ENCODE results near the gene SKAP2. TPM values are rescaled to one million over a fixed set of nuclear protein-coding genes. Genes with fewer than 3 reads are reported as not detected.
A peak's percentile ranks its signal among the peaks of the same experiment; 100 is the strongest.

Gene SKAP2
- total RNA-seq, 1 experiment from 2014 or later: 3.2 TPM

- no peak overlapping the region for H2AFZ ChIP-seq (ENCODE audit: low read length)
- H3K27ac Mint-ChIP-seq: no peak overlapping the region
- TF ChIP-seq CTCF (conservative IDR thresholded peaks at IDR 0.05): no peak
- H3K79me2 ChIP-seq (ENCODE audit: insufficient read depth, low read length): no peaks in the 10 kb centered on the region
- no peak overlapping the region for H2AK5ac ChIP-seq (ENCODE audit: insufficient read length, low read length)
- no peaks in the 10 kb centered on the region for H4K20me1 ChIP-seq (ENCODE audit: control insufficient read depth, insufficient read depth, insufficient read length)
- no peak overlapping the region for H2BK5ac ChIP-seq (ENCODE audit: insufficient read length, low read length)
- H3K27ac ChIP-seq (ENCODE audit: insufficient read length, low read depth, low read length): no peak overlapping the region
- peak; percentile 51 for DNase-seq
- H3K4me2 ChIP-seq (ENCODE audit: insufficient read depth, insufficient read length, low read length): no peak overlapping the region
- no peak overlapping the region for H3K56ac ChIP-seq (ENCODE audit: insufficient read length, low read depth, low read length)
- no peak overlapping the region for H2BK20ac ChIP-seq (ENCODE audit: low read depth, low read length, poor library complexity, severe bottlenecking)
- no peak overlapping the region for H2BK120ac ChIP-seq (ENCODE audit: low read depth, low read length, poor library complexity, severe bottlenecking)
- H4K5ac ChIP-seq (ENCODE audit: insufficient read length, low read depth, low read length): no peak overlapping the region
- H3K9me3 ChIP-seq (ENCODE audit: control insufficient read depth, low read depth, low read length): no peaks in the 10 kb centered on the region
- no peak overlapping the region for H3K14ac ChIP-seq (ENCODE audit: insufficient read depth, low read length)
- no peak overlapping the region for H3K18ac ChIP-seq (ENCODE audit: insufficient read length, low read depth, low read length)
- no CpG with 5 or more reads among the region's 4 CpGs for WGBS (ENCODE audit: extremely low coverage, insufficient read length, low lambda C conversion rate)
- H3T11ph ChIP-seq (ENCODE audit: low read length): no peak overlapping the region
- H3K23ac ChIP-seq (ENCODE audit: insufficient read length, low read depth, low read length): no peak overlapping the region
- H3K9me3 Mint-ChIP-seq: no peaks in the 10 kb centered on the region
- H3K27me3 Mint-ChIP-seq (ENCODE audit: low read depth): peaks cover 2% of the 10 kb centered on the region; the same call in 1 of the 2 replicates
- H3K4me1 Mint-ChIP-seq: peaks cover 0 to 4% of the 10 kb centered on the region in 2 experiments; a peak in 2 of 4 replicates
- H3K4me1 ChIP-seq (ENCODE audit: insufficient read depth, low read length): no peaks in the 10 kb centered on the region
- H3K36me3 Mint-ChIP-seq (ENCODE audit: insufficient read depth in 1 of 3, low read depth in 3 of 3): no peaks in the 10 kb centered on the region
- no peak overlapping the region for H3K9ac ChIP-seq (ENCODE audit: extremely low read depth, insufficient read length, low read length)
- H3K4me3 Mint-ChIP-seq: no peak overlapping the region
- no peak overlapping the region for H3K4ac ChIP-seq (ENCODE audit: low read depth, low read length)
- no peak overlapping the region for H4K91ac ChIP-seq (ENCODE audit: insufficient read length, low read depth, low read length)
- no peak overlapping the region for H4K8ac ChIP-seq (replicated peaks; ENCODE audit: insufficient read length, low read depth, low read length)
- H3K27me3 ChIP-seq (ENCODE audit: insufficient read depth, low read length): no peaks in the 10 kb centered on the region
- H2BK15ac ChIP-seq (ENCODE audit: low read depth, low read length): no peak overlapping the region
- no peaks in the 10 kb centered on the region for H3K23me2 ChIP-seq (ENCODE audit: insufficient read length, low read depth, low read length, poor library complexity, severe bottlenecking)
- H2BK12ac ChIP-seq (ENCODE audit: insufficient read length, low read depth, low read length): no peak overlapping the region
- H3K79me1 ChIP-seq (ENCODE audit: insufficient read depth, low read depth, low read length, poor library complexity, severe bottlenecking): no peaks in the 10 kb centered on the region
These were observed 45.8 kb upstream of the SKAP2 start for GRCh38 chr7:26910221-26910620.

All from H9 (cell line).